ENCODE data around the gene ADGRL1.

DNA sequence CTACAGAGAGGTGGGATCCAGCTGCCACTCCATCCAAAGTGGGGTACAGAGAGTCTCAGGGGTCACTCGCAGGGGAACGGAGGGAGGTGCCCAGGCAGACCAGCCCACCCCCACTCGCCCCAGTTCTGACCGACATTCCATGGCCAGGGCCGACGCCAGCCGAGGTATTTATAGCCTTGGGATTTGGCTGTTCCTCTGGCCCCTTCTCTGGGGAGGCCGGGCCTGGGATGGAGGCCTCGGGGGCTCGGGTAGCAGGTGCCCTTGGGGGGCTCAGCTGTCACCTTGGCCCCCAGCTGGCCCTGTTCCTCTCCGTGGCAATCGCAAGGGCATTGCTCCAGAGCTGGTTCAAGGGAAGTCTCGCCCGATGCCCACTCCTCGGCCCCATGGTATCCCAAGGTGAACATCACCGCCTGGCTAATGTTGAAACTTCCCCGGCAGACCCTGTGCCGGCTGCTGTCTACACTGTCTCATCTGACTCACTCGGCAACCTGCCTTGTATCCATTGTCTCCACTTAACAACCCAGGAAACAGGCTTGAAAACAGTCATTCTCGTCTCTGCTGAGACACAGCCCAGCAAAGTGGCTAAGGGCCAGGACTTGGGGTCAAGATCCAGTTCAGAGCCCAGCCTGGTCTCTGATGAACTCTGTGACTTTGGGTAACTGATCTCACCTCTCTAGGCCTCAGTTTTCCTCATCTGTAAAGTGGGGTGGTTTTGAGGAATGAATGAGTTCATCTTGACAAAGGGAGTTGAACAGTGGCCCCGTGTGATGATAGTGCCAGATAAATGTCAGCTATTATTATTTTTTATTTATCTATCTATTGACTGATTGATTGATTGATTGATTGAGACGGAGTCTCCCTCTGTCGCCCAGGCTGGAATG lies 98.1 kb downstream of the ADGRL1 start:
- TF ChIP-seq POLR2AphosphoS5 (IDR thresholded peaks at IDR 0.05; ENCODE audit: insufficient read depth, low read depth, low read length) = no peak
- TF ChIP-seq, protein P1, sequence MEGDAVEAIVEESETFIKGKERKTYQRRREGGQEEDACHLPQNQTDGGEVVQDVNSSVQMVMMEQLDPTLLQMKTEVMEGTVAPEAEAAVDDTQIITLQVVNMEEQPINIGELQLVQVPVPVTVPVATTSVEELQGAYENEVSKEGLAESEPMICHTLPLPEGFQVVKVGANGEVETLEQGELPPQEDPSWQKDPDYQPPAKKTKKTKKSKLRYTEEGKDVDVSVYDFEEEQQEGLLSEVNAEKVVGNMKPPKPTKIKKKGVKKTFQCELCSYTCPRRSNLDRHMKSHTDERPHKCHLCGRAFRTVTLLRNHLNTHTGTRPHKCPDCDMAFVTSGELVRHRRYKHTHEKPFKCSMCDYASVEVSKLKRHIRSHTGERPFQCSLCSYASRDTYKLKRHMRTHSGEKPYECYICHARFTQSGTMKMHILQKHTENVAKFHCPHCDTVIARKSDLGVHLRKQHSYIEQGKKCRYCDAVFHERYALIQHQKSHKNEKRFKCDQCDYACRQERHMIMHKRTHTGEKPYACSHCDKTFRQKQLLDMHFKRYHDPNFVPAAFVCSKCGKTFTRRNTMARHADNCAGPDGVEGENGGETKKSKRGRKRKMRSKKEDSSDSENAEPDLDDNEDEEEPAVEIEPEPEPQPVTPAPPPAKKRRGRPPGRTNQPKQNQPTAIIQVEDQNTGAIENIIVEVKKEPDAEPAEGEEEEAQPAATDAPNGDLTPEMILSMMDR (IDR thresholded peaks at IDR 0.05; ENCODE audit: extremely low read depth in 1 of 2, insufficient read depth in 1 of 2, low read depth in 1 of 2, low read length in 2 of 2) = no peak
- TF ChIP-seq JUN (IDR thresholded peaks at IDR 0.05; ENCODE audit: borderline replicate concordance, insufficient read depth, insufficient read length, low read depth) = peak; percentile 39
- TF ChIP-seq EZH2 (IDR thresholded peaks at IDR 0.05; ENCODE audit: borderline replicate concordance, low read depth, low read length, severe bottlenecking) = no peak
- TF ChIP-seq POLR2A (IDR thresholded peaks at IDR 0.05; ENCODE audit: low read depth, low read length) = no peak
- TF ChIP-seq MYC (IDR thresholded peaks at IDR 0.05; ENCODE audit: low read depth, low read length) = no peak
